NCI-H2081 (cell line): ENCODE results near the gene KRIT1.
A peak's percentile ranks its signal among the peaks of the same experiment; 100 is the strongest.
"Not testable (repeated sequence)": the region's sequence is repeated elsewhere in the genome, so short reads cannot be mapped to it uniquely, and the experiment has no call there.

Source experiments
- DNase-seq, 2 experiments: peaks; one replicate each; lab custom pipeline; 2025; lab: John Stamatoyannopoulos, UW

Gene KRIT1

GRCh38 chr7:92246360-92247101 is 817 bp upstream of the KRIT1 start:
- peak; percentile 35 to 53 for DNase-seq

- DNase-seq = peak in 1 of 2 experiments; percentile 58
Measured at GRCh38 chr7:92244808-92245486, 767 bp downstream of the KRIT1 start.

GRCh38 chr7:92242972-92243371 is 2.7 kb downstream of the KRIT1 start:
- DNase-seq = no peak

GRCh38 chr7:92230547-92230946 is 15.2 kb downstream of the KRIT1 start:
- no peak for DNase-seq

GRCh38 chr7:92228742-92229141 is 17.0 kb downstream of the KRIT1 start:
- DNase-seq = no peak

- DNase-seq = no peak
Measured at GRCh38 chr7:92228100-92228499, 17.6 kb downstream of the KRIT1 start.

- no peak for DNase-seq
Measured at GRCh38 chr7:92226981-92227380, 18.7 kb downstream of the KRIT1 start.

GRCh38 chr7:92221766-92222165 is 23.9 kb downstream of the KRIT1 start:
- no peak for DNase-seq

- DNase-seq = no peak
Measured at GRCh38 chr7:92206672-92207071, 39.0 kb downstream of the KRIT1 start.

- DNase-seq = no peak
Measured at GRCh38 chr7:92205987-92206386, 39.7 kb downstream of the KRIT1 start.

- no peak for DNase-seq
Measured at GRCh38 chr7:92200791-92201190, 44.9 kb downstream of the KRIT1 start.

GRCh38 chr7:92192326-92192725 is 53.4 kb downstream of the KRIT1 start:
- no peak for DNase-seq

- not testable (repeated sequence) for DNase-seq
Measured at GRCh38 chr7:92189246-92189645, 56.5 kb downstream of the KRIT1 start.

- DNase-seq = not testable (repeated sequence)
Measured at GRCh38 chr7:92184294-92184693, 61.4 kb downstream of the KRIT1 start.

- peak; percentile 76 to 82 for DNase-seq
Measured at GRCh38 chr7:92178928-92179924, 66.5 kb downstream of the KRIT1 start, which contains the start of gene LRRD1. Gene LRRD1 (minus strand): TSS chr7:92179142. CDS start chr7:92165202, 13,940 bp downstream.

- no peak for DNase-seq
Measured at GRCh38 chr7:92177362-92177761, 68.4 kb downstream of the KRIT1 start.

GRCh38 chr7:92169529-92169928 is 76.2 kb downstream of the KRIT1 start:
- DNase-seq = not testable (repeated sequence)

GRCh38 chr7:92161271-92161670 is 84.4 kb downstream of the KRIT1 start:
- no peak for DNase-seq

- DNase-seq = no peak
Measured at GRCh38 chr7:92158660-92159575, 86.8 kb downstream of the KRIT1 start.

- DNase-seq = no peak
Measured at GRCh38 chr7:92156990-92157389, 88.7 kb downstream of the KRIT1 start.

- no peak for DNase-seq
Measured at GRCh38 chr7:92155108-92155739, 90.5 kb downstream of the KRIT1 start.
